Omental fat pad (tissue), 4 donors: ENCODE data around the gene GSTT2B. TPM values are rescaled to one million over a fixed set of nuclear protein-coding genes. Genes with fewer than 3 reads are reported as not detected.
"Not testable (repeated sequence)": the region's sequence is repeated elsewhere in the genome, so short reads cannot be mapped to it uniquely, and the experiment has no call there.

Experiments used
- ATAC-seq: fragments of 150-250 bp; one replicate; pipeline ENCODE4 v1.9.1; 2016; ENCODE audit warnings: mild to moderate bottlenecking, moderate library complexity; ENCODE audit not compliant: low FRiP score
- DNase-seq: peaks from one replicate; pipeline ENCODE4 v3.0.0-alpha.2; 2019; ENCODE audit warnings: low spot score
- total RNA-seq, 4 donors: library from RNA; depleted of rRNA; stranded (reverse); fragments of >200 nt; gene quantifications; one replicate each; pipeline ENCODE4 v1.1.0, GENCODE V29; 2016
- TF ChIP-seq, protein P1 (sequence below), 3 donors: fragments of 450-650 bp; IDR thresholded peaks; one replicate each; pipeline ENCODE4 v1.5.1; 2016 to 2017; ENCODE audit warnings: antibody characterized with exemption in 3 of 3, mild to moderate bottlenecking in 3 of 3, moderate library complexity in 2 of 3

Gene GSTT2B
- total RNA-seq, 4 donors from 2014 or later, result 0.95 to 7.7 (median 3.3) TPM

GRCh38 chr22:23940166-23940565, 20.8 kb downstream of the GSTT2B start:
- ATAC-seq, result peak; percentile 70

GRCh38 chr22:23939017-23939357, 22.0 kb downstream of the GSTT2B start:
- ATAC-seq, result no peak
- DNase-seq, result no peak

More at GRCh38 chr22:23940166-23940565, 20.8 kb downstream of the GSTT2B start:
- DNase-seq, result not testable (repeated sequence)

DNA sequence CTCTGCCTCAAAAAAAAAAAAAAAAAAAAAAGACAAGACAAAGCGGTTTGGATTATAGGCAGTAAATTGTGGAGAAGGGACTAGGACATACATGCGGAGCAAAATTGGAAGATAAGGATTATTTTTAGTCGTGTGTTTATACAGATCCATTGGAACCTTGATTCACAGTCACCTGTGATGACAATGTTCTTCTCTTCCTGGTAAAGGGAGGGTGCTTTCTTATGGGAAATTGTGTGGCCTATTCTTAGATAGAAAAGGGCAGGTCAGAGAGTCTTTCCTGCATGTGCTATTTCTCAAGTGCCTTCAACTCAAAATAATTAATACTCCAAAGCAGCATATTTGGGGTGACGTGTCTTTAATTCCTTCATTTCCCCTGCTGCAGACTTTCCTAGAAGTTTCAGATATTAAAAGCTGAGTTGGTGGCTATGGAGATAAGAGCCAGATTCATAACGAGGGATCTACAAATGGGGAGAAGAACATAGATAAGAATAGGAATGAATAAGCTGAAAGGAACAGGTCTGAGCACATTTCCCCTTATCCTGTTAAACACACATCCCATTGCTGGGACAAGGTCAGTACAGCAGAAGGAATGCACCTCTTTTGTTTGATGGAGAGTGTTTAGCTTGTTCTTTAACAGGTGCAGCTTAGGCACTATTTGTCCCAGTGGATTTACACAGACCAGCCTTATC, 22.5 kb downstream of the GSTT2B start:
- TF ChIP-seq, protein P1, sequence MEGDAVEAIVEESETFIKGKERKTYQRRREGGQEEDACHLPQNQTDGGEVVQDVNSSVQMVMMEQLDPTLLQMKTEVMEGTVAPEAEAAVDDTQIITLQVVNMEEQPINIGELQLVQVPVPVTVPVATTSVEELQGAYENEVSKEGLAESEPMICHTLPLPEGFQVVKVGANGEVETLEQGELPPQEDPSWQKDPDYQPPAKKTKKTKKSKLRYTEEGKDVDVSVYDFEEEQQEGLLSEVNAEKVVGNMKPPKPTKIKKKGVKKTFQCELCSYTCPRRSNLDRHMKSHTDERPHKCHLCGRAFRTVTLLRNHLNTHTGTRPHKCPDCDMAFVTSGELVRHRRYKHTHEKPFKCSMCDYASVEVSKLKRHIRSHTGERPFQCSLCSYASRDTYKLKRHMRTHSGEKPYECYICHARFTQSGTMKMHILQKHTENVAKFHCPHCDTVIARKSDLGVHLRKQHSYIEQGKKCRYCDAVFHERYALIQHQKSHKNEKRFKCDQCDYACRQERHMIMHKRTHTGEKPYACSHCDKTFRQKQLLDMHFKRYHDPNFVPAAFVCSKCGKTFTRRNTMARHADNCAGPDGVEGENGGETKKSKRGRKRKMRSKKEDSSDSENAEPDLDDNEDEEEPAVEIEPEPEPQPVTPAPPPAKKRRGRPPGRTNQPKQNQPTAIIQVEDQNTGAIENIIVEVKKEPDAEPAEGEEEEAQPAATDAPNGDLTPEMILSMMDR (IDR thresholded peaks at IDR 0.05), result no peak
- no peak for DNase-seq
- ATAC-seq, result no peak

More at GRCh38 chr22:23939017-23939357, 22.0 kb downstream of the GSTT2B start:
- TF ChIP-seq, protein P1 (IDR thresholded peaks at IDR 0.05), result no peak

- DNase-seq, result no peak
- ATAC-seq, result no peak
Measured at GRCh38 chr22:23926561-23926960, 34.4 kb downstream of the GSTT2B start.

DNA sequence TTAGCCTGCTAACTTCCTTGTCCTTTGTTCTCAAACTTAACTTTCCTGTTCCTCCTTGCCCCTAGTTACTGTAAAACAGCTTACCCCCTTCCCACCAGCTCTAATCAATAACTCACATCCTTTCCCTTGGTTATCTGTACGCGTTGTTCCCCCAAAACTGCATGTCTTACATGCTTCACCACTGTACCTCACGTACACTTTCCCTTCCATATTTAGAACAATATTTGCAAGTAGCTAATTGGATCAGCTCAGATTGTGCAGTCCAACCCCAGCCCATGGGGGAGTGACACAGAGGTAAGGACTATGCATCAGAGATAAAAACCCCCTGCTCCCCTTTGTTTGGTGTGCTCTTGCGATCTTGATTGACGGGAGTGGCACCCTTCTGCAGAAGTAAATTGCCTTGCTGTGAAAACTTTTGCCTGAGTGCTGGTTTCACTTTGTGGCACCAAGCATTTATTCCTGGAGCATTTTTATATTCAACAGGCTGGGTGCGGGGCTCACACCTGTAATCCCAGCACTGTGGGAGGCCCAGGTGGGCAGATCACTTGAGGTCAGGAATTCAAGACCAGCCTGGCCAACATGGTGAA, 35.9 kb downstream of the GSTT2B start:
- DNase-seq, result no peak
- TF ChIP-seq, protein P1 (IDR thresholded peaks at IDR 0.05), result no peak
- ATAC-seq, result no peak

More at GRCh38 chr22:23926561-23926960, 34.4 kb downstream of the GSTT2B start:
- TF ChIP-seq, protein P1 (IDR thresholded peaks at IDR 0.05), result no peak

- TF ChIP-seq, protein P1 (IDR thresholded peaks at IDR 0.05), result no peak
- DNase-seq, result no peak
- ATAC-seq, result no peak
Measured at GRCh38 chr22:23922921-23923320, 38.1 kb downstream of the GSTT2B start.

GRCh38 chr22:23921586-23922201, 39.3 kb downstream of the GSTT2B start:
- not testable (repeated sequence) for ATAC-seq, DNase-seq

GRCh38 chr22:23920267-23920611, 40.8 kb downstream of the GSTT2B start:
- ATAC-seq, DNase-seq: not testable (repeated sequence)
